Measurements from ENCODE around the gene AVL9.

- TF ChIP-seq CTCF (IDR thresholded peaks at IDR 0.05; ENCODE audit: insufficient read depth, low read length, poor library complexity, severe bottlenecking) (no peak), EZH2phosphoT487 (conservative IDR thresholded peaks at IDR 0.05; ENCODE audit: low read length) (no peak)
These were observed 32.8 kb upstream of the AVL9 start for GRCh38 chr7:32462451-32462850.
